HG02973 (cell line): ENCODE results near the gene SEC61A2.
"Not testable (repeated sequence)": the region's sequence is repeated elsewhere in the genome, so short reads cannot be mapped to it uniquely, and the experiment has no call there.

Experiments used
- ATAC-seq: cut with Tn5 transposase; IDR thresholded peaks from one replicate; pipeline ENCODE4 v1.9.1; 2021; ENCODE audit warnings: moderate library complexity; ENCODE audit not compliant: unreplicated experiment

Gene SEC61A2

DNA sequence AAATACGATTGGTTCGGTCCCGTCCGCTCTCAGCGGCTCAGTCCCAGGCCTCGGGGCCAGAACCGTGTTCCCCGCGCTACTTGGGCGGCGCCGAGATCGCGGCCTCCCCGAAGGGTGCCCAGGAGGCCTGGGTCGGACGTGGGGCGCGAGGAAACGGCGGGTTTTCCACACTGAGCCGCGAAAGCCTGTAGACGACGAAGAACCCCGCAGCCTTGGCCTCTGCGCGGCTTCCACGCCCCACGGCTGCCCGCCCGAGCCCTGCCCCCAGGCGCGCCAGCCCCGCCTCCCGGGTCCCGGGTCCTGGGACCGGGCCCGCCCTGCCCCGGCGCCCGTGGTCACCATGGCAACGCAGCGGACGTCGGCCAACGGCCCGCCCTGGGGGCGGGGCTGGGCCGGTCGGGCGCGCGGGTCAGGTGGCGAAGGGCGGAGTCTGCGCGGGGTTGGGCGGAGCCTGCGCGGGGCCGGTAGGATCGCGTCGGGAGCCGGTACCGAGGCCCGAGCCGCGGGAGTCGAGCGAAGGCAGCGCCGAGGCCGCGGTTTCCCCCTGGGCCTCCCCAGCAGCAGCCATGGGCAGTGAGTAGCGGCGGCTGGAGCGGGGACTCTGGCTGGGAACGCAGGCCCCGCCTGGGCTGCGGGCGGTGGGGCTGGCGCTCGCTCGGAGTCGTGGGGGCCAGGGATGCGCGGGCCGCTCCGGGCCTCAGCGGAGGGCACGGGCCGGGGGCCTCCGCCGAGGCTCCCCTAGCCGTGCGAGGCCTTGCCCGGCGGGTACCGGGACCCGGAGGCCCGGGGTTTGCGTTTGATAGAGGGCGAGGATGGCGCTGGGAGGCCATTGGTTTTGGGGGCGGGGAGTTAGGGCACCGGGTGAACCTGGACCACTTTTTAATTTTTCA lies at the start of gene SEC61A2:
SEC61A2 (plus strand) TSS at position 456 of the 890 bp plus-strand sequence; CDS start at position 567, 111 bp downstream.
- peak; percentile 86 for ATAC-seq

DNA sequence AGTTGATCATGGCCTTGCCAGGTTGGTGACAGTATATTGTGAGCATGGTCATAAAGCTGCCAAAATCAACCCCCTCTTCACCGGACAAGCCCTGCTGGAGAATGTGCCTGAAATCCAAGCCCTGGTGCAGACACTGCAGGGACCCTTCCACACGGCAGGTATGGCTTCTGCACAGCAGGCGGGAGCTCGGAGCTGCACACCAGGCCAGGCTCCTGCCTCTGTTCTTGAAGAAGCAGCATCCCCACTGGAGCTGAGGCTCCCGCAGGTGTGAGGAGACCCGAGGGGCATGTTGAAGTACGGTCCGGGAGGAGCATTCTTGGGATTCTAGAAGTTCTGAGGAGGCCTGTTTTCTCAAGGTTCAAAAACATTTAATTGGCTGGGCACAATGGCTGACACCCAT lies 48.0 kb upstream of the SEC61A2 start:
- ATAC-seq: no peak

DNA sequence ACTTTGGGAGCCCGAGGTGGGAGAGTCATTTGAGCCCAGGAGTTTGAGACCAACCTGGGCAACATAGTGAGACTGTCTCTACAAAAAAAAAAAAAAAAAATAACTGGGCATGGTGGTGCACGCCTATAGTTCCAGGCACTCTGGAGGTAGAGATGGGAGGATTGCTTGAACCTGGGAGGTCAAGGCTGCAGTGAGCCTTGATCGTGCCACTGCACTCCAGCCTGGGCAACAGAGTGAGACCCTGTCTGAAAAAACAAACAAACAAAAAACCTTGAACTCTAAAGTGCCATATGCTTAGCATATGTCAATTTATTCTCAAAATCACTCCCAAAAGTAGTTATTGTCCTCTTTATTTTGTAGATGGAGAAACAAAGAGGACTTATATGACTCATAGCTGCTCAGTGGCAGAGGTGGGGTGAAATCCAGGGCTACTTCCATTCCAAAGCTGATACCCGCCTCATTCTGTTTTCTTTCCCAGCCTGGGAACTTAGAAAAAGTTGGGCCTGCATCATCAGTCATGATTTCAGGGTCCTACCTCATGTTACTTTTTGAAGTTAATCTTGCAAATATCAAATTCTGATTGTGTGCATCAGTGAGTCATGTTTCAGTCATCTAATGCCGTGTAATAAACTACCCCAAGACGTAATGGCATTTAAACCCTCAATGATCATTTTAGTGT lies 47.5 kb upstream of the SEC61A2 start:
- no peak for ATAC-seq

DNA sequence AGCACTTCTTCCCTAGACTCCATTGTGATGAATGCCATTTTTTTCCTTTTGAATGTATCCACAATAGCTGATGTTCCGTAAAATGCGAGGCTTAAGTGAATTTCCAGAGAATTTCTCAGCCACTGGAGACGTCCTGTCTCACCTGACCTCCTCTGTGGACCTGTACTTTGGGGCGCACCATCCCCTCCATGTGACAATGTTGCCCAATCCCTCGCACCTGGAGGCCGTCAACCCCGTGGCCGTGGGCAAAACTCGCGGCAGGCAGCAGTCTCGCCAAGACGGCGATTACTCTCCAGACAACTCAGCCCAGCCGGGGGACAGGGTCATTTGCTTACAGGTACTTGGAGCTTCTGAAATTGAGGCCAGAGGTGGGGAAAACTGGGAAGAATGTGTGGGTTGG lies 40.6 kb upstream of the SEC61A2 start:
- ATAC-seq: no peak

DNA sequence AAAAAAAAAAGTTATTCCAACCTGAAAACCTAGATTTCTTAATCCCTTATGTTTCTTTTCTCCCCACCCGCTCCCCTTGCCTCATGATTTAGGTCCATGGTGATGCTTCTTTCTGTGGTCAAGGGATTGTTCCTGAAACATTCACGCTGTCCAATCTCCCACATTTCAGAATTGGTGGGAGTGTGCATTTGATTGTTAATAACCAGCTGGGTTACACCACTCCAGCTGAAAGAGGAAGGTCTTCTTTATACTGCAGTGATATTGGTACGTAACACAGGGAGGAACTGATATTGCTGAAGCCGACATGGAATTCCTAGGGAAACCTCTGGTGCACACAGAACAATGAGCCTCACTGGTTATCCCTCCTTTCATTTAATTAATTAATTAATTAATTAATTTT lies 38.1 kb upstream of the SEC61A2 start:
- no peak for ATAC-seq

DNA sequence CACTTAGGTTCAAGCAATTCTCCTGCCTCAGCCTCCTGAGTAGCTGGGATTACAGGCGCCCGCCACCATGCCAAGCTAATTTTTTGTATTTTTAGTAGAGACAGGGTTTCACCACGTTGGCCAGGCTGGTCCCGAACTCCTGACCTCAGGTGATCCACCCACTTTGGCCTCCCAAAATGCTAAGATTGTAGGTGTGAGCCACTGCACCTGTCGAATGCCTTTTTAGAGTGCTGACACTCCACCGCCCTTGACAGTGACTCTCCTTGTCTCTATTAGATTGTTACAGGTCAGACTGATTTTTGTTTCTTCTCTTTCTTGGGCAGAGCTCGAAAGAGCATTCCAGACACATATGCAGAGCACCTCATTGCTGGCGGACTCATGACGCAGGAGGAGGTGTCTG lies 32.1 kb upstream of the SEC61A2 start:
- ATAC-seq: not testable (repeated sequence)

DNA sequence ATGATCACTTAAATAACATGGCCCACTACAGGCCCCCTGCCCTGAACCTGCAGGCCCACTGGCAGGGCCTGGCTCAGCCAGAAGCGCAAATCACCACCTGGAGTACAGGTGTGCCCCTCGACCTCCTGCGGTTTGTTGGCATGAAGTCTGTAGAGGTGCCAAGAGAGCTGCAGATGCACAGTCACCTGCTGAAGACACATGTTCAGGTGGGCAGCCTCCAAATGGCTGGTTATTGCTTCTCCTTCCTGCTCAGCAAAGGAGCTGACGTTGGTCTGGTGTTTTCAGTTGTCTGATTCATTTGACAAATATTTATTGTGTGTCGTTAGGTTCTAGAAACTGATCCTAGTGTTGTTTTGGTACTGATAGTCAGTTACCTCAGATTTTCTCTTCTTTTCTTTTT lies 31.7 kb upstream of the SEC61A2 start:
- no peak for ATAC-seq

DNA sequence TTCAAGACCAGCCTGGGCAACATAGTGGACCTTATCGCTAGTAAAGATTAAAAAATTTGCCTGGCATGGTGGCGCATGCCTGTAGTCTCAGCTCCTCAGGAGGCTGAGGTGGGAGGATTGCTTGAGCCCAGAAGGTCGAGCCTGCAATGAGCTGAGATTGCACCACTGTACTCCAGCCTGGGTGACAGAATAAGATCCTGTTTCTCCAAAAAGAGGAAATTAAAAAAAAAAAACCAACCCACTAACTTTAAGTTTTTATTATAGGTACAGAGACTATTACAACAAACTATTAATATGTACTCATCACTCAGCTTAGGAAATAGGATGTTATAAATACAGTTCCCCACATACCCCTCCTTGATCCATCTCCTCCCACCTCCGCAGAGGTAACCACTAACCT lies 30.5 kb upstream of the SEC61A2 start:
- ATAC-seq: no peak

DNA sequence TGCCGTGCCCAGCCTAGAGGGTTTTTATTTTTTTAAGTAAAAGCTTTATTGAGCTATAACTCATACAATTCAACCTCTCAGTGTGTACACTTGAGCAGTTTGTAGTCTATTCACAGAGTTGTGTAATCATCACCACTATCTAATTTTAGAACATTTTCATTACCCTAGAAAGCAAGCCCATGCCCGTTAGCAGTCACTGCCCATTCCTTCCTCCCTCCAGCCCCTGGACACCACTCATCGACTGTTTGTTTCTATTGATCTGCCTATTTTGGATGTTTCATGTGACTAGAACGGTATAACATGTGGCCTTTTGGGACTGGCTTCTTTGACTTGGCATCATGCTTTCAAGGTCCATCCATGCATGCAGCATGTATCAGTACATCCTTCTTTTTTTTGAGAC lies 25.7 kb upstream of the SEC61A2 start:
- ATAC-seq: no peak

DNA sequence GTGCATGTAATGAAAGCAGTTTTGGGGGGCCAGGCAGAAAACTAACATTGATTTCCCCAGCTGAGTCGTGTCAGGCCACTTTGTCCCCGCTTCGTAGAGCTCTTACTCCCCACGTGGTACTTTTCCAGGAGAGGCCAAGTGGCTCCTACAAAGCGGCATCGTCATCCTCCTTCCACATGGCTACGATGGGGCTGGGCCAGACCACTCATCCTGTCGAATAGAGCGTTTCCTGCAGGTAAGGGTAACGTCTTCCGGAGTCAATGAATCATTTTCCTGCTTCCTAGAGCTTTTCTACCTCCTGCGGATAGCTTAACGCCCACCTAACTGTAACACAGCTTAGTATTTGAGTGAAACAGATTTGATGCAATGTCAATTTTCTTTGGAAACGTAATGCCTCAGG lies 21.7 kb upstream of the SEC61A2 start:
- ATAC-seq: no peak

DNA sequence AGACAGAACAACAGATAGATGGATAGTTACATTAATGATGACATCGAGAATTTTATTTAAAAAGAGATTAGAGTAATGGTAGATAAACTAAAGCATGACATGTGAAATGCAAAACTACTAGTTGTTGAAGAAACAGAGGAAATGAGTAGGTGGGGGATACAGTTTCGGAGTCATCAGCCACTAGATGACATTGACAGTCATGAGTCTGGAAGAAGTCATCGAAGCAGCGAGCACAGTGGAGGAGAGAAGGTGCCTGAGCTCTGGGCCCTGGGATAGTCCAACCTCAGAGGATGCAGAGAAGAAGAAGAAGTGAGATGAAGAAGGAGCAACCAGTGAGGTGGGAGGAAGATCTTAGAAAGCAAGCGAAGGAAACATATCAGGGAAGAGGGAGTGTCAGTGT lies 20.2 kb upstream of the SEC61A2 start:
- no peak for ATAC-seq

DNA sequence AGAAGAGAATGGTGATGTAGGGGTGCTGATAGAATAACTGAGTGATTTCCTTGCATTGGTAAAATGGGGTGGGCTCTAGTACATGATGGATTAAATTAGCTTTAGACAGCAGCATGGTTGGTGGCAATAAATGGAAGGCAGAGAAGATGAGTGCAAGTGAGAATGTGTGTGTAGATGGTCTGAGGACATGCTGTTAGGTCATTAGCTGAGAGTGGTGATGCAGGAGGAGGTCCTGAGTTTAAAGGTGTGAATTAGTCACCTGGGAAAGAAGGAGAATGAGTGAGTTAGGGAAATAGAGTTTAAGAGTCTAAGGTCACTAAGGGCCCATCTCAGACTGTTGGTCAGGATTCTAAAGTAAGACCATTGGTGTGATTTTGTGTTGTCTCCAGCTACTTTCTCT lies 17.9 kb upstream of the SEC61A2 start:
- no peak for ATAC-seq

DNA sequence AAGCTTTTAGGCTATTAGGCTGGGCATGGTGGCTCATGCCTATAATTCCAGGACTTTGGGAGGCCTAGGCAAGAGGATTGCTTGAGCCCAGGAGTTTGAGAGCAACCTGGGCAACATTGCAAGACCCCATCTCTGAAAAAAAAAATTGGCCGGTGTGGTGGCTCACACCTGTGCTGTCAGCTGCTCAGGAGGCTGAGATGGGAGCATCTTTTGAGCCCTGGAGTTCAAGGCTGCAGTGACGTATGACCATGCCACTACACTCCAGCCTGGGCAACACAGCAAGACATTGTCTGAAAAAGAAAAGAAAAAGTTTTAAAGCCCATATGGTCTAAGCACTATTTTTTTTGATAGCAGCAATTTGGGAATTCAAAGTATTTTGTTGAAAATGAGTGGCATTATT lies 15.8 kb upstream of the SEC61A2 start:
- ATAC-seq: no peak

DNA sequence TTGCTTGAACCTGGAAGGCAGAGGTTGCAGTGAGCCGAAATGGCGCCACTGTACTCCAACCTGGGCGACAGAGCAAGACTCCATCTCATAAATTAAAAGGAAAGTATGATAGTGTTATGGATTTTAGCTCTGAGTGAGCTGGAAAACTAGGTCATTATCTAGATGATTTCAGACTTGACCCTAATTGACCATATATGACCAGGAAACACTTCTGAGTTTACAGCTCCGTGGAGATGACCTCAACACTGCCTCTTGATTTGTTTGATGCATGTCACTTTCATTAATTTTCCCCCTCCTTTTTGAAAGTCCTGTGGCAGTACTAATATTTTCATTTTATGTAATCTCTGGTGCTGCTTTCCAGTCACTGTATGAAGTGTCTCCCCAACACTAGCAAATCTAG lies 7.8 kb upstream of the SEC61A2 start:
- no peak for ATAC-seq

DNA sequence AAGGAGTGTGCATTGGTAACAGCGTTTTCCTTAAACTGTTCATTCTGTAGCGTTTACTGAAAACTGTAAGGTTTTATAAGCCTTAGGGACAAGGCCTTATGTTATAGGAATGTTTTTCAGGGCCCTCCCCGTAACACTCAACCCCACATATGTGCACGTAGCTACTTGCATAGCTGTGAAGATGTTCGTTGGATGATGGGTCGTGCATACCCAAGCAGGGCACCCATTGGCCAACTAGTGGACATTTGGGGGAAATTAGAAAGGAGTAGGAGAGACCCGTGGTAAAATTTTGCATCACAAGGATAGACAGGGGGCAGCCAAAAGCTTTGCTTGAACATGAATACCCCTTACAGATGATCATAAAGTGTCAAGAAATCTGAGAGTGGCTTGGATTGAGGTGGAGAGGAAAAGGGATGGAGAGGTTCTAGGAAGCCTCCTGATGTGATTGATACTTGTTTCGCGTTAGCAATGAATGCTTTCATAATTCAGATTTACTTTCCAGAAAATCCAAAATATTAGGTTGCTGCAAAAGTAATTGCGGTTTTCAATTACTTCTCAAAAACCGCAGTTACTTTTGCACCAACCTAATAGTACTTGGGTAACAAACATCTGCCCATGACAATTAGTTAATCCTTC lies 878 bp downstream of the SEC61A2 start:
- peak; percentile 31 for ATAC-seq

DNA sequence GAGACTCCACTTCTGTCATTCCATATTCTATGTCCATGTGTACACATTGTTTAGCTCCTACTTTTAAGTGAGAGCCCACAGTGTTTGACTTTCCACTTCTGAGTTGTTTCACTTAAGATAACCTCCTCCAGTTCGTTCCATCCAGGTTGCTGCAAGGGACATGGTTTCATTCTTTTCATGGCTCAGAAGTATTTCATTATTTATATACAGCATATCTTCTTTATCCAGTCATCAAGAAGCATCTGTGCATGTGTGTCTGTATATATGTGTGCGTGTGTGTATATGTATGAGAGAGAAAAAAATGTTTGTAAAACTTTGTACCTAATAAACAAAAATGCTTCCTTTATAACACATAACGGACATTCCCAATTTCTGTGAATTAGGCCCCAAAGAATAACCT lies 6.2 kb downstream of the SEC61A2 start:
- ATAC-seq: no peak

DNA sequence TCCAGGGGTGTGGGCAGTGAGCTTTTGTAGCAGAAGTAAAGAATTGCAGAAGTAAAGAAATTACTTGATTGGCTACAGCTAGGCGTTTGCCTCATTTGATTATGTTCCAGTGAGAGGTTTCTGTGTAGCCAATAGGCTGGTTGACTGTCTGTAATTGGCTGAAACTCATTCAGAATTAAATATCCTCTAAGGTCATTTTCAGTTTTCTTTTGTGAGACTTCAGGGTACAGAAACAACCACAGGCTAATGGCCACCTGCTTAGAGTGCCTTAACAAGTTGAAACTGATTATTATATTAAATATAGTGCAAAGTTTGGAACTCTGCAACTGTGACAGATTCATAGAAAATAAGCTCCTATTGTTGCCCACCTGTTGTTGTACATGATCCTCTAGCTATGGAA lies 10.6 kb downstream of the SEC61A2 start:
- ATAC-seq: no peak

DNA sequence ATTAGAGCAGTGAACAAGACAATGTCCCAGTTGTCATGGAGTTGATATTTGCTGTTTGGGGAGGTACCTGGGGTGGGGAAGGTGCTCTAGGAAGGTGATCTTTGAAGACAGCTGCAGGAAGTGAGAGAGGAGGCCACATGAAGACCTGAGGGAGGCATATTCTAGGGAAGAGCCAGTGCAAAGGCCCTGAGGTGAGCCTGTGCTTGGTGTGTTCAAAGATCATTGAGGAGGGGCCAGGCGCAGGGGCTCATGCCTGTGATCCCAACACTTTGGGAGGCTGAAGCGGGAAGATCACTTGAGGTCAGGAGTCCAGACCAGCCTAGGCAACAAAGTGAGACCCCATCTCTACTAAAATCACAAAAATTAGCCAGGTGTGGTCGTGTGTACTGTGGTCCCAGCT lies 15.1 kb downstream of the SEC61A2 start:
- no peak for ATAC-seq

DNA sequence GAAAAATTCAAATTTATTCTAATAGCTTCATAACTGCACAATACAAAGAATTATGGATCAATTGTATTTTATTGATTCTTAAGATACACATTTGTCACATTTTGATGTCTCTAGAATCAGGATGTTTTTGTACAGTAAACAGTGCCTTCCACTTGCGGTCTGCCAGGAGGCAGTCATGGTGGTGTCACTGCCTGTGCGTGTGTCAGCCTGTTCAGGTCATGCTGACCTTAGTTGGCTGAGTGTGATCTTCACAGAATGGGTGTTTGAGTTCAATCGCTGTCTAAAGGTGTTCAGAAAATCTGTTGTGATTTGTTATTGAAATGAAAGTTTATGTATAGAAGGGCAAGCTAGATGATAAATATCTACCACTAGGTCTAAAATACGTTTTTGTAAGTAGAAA lies 20.7 kb downstream of the SEC61A2 start:
- no peak for ATAC-seq

DNA sequence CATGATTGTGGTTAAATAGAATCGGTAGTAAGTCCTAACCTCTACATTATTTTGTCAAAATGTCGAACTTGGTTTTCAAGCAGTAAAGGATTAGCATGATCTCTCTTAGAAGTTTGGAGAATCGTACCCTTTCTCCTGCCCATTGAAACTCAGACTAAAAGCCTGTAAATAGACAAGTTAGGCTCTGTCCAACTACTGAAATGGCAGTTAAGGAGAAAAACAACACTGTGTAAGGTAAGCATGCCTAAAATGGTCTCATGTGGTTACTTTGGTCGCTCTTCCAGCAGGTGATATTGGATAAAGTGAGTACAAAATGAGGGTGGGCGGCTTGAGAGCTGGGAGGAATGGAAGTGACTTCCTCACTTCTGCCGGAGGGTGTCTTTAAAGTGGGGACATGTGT lies 25.0 kb downstream of the SEC61A2 start:
- ATAC-seq: no peak

DNA sequence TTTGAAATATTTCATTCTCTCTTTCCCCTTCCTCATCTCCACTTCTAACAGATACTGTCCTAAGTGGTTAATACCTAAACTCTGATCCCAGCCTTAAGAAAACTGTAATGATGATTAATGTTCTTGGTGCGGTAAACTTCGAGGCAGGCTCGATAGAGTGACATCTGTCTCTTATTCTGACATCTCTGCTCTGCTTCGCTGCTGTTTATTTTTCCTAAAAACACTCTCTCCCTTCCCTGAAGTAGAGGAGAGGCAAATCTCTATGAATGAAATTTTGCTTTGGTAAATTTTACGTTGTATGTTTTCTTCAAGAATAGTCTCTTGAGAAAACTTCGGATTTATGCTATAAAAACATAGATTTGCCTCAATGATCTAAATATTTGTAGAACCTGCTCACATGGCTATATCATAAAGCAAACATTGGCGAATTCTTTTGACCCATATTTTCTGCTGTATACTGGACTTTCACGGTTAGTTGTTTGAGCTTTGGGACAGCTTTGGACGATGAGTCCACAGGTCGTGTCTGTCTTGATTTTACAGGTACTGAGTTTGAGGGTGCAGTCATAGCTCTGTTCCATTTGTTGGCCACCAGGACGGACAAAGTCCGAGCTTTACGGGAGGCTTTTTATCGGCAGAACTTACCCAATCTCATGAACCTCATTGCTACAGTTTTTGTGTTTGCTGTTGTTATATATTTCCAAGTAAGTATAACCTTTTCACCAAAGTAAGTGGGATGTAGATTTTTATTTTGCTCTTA lies 27.1 kb downstream of the SEC61A2 start:
- no peak for ATAC-seq
